GM13976 (cell line): ENCODE measurements around the gene NPRL2.

Experiments used
- DNase-seq: peaks from one replicate; pipeline ENCODE4 v3.0.0; 2012; ENCODE audit warnings: low spot score
- CTCF ChIP-seq: IDR thresholded peaks from 2 replicates; pipeline ENCODE4 v1.5.1; 2012; ENCODE audit warnings: borderline replicate concordance, mild to moderate bottlenecking; ENCODE audit not compliant: insufficient read depth; ENCODE audit errors: extremely low read depth, missing control alignments, control extremely low read depth
- in situ Hi-C: fragments of 300-500 bp; cut with MboI; formaldehyde crosslinking; loops from one replicate; pipeline ENCODE4 v1.12.0; 2022; ENCODE audit warnings: low sequenced_read_pairs, mixed read lengths, inconsistent platforms; ENCODE audit not compliant: unreplicated experiment

Gene NPRL2

GRCh38 chr3:50319894-50320625 lies 30.5 kb downstream of the NPRL2 start:
- no peak for TF ChIP-seq CTCF
- in situ Hi-C loops = no loop called here
- no peak for DNase-seq

GRCh38 chr3:50319181-50319893 lies 31.2 kb downstream of the NPRL2 start:
- TF ChIP-seq CTCF = no peak
- DNase-seq = no peak
- in situ Hi-C loops = no loop called here

- in situ Hi-C loops = no loop called here
- no peak for DNase-seq
- no peak for TF ChIP-seq CTCF
Measured at GRCh38 chr3:50318615-50319014, 32.0 kb downstream of the NPRL2 start.

- no peak for TF ChIP-seq CTCF
- in situ Hi-C loops = no loop called here
- no peak for DNase-seq
Measured at GRCh38 chr3:50318163-50318562, 32.4 kb downstream of the NPRL2 start.

GRCh38 chr3:50317300-50317699 lies 33.3 kb downstream of the NPRL2 start:
- TF ChIP-seq CTCF = no peak
- in situ Hi-C loops = no loop called here
- DNase-seq = no peak

- in situ Hi-C loops = no loop called here
- TF ChIP-seq CTCF = no peak
- no peak for DNase-seq
Measured at GRCh38 chr3:50316657-50317242, 33.8 kb downstream of the NPRL2 start.
